ENCODE data around the gene WDFY4. TPM values are rescaled to one million over a fixed set of nuclear protein-coding genes. Genes with fewer than 3 reads are reported as not detected.

Gene WDFY4
- total and polyA plus RNA-seq, 11 donors: 0.46 to 19.8 (median 1.0) TPM

DNA sequence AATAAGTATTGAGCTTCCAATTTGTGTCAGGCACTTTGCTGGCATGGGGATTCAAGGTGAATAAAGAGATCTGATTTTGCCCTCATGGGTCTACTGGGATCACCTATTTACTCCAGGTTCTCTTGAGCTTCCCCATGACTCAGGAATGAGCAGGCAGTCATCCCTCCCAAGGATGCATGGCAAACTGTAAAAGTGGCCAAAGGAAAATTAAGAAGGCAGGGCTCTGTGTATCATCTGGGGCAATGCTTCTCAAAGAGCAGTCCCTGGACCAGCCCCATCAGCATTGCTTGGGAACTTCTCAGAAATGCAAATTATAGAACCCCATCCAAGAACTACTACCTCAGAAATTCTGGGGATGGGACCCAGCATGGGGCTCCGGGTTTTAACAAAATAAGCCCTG, 48.7 kb downstream of the WDFY4 start:
- no peak for TF ChIP-seq POLR2A (IDR thresholded peaks at IDR 0.05)
- no peak for TF ChIP-seq CTCF (IDR thresholded peaks at IDR 0.05)
- Histone ChIP-seq H3K4me1 (no peaks in the 10 kb centered on the region), H3K36me3 (peaks cover 0 to 10% (median 0%) of the 10 kb centered on the region in 9 donors), H3K4me3 (no peak overlapping the region), H3K9me3 (no peaks in the 10 kb centered on the region), H3K27ac (no peak overlapping the region), H3K27me3 (no peaks in the 10 kb centered on the region)
- intact Hi-C loops (cut with DNase I): no loop called here
- WGBS, 4 donors: 76 to 94% (median 84%) methylated on average over 1 of the region's 1 CpG
- DNase-seq (no peak), ATAC-seq (no peak)

DNA sequence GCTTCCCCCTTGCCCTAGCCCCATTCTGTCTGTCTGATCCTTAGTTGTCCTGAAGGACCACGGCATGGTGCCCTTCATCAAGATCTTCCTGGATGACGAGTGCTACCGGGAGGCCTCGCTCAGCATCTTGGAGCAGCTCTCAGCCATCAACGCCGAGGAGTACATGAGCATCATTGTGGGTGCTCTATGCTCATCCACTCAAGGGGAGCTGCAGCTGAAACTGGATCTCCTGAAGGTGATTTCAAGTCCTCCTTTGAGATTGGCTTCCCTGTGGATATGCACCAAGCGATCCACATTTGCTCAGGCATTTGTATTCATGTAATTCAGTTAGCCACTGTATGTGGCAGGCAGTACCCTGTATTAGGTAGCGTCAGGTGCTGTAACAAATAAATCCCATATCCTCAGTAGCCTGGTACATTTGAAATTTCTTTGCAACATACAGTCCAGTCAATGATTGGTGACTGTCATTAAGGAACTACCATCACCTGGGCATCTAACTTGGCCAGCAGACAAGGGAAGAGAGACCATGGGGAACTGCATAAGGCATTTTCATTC, 51.2 kb downstream of the WDFY4 start:
- no peaks in the 10 kb centered on the region for H3K4me1 ChIP-seq
- intact Hi-C loops (cut with DNase I): loop anchor here in 1 of 10 donors (5.0 kb wide), 1 partner anchor 64 kb away; no protein-coding TSS in a partner anchor
- no peaks in the 10 kb centered on the region for H3K9me3 ChIP-seq
- H3K27ac ChIP-seq: no peak overlapping the region
- H3K4me3 ChIP-seq: no peak overlapping the region
- TF ChIP-seq CTCF (IDR thresholded peaks at IDR 0.05) (no peak), POLR2A (IDR thresholded peaks at IDR 0.05) (no peak)
- 81 to 94% (median 88%) methylated on average over 8 of the region's 8 CpGs for WGBS, 4 donors
- H3K36me3 ChIP-seq: peaks cover 0 to 10% (median 0%) of the 10 kb centered on the region in 9 donors
- DNase-seq: no peak
- H3K27me3 ChIP-seq: no peaks in the 10 kb centered on the region
- ATAC-seq: no peak

DNA sequence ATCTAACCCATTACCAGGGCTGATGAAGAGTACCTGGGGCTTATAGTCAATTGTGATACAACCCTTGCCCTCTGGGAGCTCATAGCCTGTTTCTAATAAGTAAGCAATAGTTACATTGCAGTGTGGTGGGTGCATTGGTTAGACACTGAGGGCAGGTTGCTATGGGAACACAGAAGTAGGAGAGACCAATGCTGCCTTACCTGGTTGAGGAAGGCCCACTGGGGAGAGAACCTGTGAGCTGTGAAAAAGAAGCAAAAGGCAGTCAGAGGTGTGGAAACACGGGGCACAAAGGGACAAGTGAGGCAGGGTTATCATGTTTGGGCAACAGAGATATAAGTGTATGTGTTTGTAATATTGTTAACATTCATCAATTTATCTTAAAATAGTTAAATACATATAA, 51.9 kb downstream of the WDFY4 start:
- H3K36me3 ChIP-seq: peaks cover 0 to 10% (median 0%) of the 10 kb centered on the region in 9 donors
- intact Hi-C loops (cut with DNase I): loop anchor here in 1 of 10 donors (5.0 kb wide), 1 partner anchor 64 kb away; no protein-coding TSS in a partner anchor
- ATAC-seq: no peak
- 0 to 75% (median 57%) methylated on average over 1 of the region's 1 CpG for WGBS, 4 donors
- H3K27ac ChIP-seq: no peak overlapping the region
- H3K4me1 ChIP-seq: no peaks in the 10 kb centered on the region
- DNase-seq: no peak
- no peak overlapping the region for H3K4me3 ChIP-seq
- H3K27me3 ChIP-seq: no peaks in the 10 kb centered on the region
- H3K9me3 ChIP-seq: no peaks in the 10 kb centered on the region
- TF ChIP-seq CTCF (IDR thresholded peaks at IDR 0.05) (no peak), POLR2A (IDR thresholded peaks at IDR 0.05) (no peak)

- no peak for TF ChIP-seq CTCF (IDR thresholded peaks at IDR 0.05)
- no peak for TF ChIP-seq POLR2A (IDR thresholded peaks at IDR 0.05)
- Histone ChIP-seq H3K9me3 (no peaks in the 10 kb centered on the region), H3K4me3 (no peak overlapping the region), H3K4me1 (no peaks in the 10 kb centered on the region), H3K27ac (no peak overlapping the region), H3K36me3 (peaks cover 0 to 10% (median 0%) of the 10 kb centered on the region in 9 donors), H3K27me3 (no peaks in the 10 kb centered on the region)
- intact Hi-C loops (cut with DNase I): loop anchor here in 1 of 10 donors (5.0 kb wide), 1 partner anchor 66 kb away; no protein-coding TSS in a partner anchor
- ATAC-seq (no peak), DNase-seq (no peak)
- 93 to 97% (median 95%) methylated on average over 2 of the region's 2 CpGs for WGBS, 4 donors
These were observed 53.2 kb downstream of the WDFY4 start for GRCh38 chr10:48737886-48738285.
